Measurements from ENCODE around the gene KYNU.
"Not testable (repeated sequence)": the region's sequence is repeated elsewhere in the genome, so short reads cannot be mapped to it uniquely, and the experiment has no call there.

The KYNU gene

DNA sequence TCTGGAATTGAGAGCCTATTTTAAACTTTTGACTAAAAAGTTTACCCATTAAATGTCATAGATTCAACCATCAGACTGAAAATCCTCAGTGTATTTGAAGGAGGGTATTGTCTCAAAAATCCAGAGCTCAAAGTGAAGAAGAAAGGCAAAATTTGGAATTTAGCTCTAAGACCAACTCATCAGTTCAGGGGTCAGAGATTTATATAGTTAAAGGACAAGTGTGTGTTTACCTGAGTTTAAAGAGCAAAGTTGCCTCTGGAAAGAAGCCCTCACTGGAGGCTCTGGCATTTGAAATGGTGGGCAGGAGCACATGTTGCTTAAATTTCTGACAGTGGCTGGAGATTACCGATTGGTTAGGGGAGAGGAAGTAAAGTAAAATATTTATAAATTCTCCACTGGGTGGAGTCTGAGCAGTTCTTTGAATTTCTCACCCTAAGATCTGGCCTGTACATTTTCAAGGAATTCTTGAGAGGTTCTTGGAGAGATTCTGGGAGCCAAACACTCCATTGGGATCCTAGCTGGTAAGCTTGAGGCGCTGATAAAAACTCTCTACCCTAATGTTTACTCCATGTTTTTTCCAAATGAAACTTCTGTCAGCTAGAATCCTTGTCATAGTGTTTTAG is at the start of gene KYNU:
KYNU (plus strand) TSS at position 449 of the 623 bp plus-strand sequence. CDS start 7,704 bp downstream, outside the sequence.
- DNase-seq: no peak

DNA sequence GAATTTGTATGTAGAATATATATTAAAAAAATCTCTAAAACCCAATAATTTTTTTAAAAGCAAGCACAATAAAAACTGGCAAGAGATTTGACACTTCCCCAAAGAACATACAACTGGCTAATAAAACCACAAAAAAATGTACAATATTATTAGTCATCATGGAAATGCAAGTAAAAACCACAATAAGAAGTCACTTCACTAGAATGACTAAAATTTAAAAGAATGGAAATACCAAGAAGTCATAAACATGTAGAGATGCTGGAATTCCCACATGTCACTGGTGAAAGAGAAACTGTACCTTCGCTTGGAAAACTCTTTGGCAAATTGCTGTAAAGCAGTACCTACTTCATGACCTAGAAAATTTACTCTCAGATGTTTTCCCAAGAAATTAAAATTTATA is 43.4 kb upstream of the KYNU start:
- DNase-seq: no peak

DNA sequence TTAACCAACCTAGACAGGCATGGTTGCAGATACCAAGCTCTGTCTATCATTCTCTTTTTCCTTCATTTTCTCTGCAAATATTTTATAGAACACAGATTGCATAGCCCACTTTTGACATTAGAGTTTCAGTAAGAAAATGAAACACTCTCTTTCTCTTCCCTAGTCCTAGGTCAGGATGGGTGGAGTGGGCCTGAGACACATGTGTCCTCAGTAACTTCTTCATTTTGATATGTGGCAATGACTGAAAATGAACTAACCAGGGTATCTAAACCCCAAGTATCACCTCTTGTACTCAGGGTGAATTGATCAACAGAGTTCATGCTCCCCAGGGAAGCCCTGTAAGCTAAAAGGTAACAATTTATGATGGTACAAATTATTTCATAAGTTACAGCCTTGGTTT is 37.0 kb upstream of the KYNU start:
- no peak for DNase-seq

- DNase-seq: no peak
These were observed 35.7 kb upstream of the KYNU start for GRCh38 chr2:142841788-142842187.

- no peak for DNase-seq
These were observed 35.1 kb upstream of the KYNU start for GRCh38 chr2:142842369-142842768.

- no peak for DNase-seq
These were observed 33.7 kb upstream of the KYNU start for GRCh38 chr2:142843731-142844130.

GRCh38 chr2:142848023-142848606 is 29.3 kb upstream of the KYNU start:
- DNase-seq: no peak

DNA sequence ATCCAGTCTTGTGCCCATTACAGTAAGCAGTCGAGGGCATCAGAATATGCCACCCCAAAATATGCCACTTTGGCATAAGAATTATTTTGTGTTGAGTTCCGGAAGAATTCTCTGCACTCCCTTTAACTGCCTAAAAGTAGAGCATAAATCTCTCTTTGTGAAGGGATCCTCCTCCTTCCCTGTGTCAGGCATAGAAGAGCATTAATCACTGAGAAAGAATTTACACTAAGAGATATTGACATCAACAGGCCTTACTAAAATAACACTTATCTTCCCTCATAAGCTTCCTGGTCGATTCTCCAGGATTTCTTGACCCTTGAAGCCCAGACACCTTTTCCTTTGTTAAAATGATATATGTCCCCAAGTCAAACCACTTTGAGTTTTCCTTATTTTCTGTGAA is 27.6 kb upstream of the KYNU start:
- DNase-seq: no peak

DNA sequence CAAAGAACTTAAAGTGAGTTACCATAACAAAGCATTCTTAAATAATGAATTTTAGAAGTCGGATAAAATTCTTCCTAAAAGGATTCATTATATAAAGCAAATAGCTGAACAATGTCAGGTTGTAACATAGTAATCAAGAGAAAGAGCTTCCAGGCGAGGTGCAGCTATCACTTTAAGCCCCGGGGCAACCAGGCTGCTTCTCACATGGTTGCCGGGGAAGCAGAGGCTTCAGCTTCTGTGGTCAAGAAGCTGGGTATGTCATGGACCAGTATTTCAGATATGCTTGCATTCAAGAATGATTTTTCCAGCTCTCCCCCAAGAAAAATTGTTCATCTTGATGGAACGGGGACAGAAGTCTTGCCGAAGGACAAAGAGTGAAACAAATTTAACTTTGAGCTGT is 23.6 kb upstream of the KYNU start:
- DNase-seq: no peak

DNA sequence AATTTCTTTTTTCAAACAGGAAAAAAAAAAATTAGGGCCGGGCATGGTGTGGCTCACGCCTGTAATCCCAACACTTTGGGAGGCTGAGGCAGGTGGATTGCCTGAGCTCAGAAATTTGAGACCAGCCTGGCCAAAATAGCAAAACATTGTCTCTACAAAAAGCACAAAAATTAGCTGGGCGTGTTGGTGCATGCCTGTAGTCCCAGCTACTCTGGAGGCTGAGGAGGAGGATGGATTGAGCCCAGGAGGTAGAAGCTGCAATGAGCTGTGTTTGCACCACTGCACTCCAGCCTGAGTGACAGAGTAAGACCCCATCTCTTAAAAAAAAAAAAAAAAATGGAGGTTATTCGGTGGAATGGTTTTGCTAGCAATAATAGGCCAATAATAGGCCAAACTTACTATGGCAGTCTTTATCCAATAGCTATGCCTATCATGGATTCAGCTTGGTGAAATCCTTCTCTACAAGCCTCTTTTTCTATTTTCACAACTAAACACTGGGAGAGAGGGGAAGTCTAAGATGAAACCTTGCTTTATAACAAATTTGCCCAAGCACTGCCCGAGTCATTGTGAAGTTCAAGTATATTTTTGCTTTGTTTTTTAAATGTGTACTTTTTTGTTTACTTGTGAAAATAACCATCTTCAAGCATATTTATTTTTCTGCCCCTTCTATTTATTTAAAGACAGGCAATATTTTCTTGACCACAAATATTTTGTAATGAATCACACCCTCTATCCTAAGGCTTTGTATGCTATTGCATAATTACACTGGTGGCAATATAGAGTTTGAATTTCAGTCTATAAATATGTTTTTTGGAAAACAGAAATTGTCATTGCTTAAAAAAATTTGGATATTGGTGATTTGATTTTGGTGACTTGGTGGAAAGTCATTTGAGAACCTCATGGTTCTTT is 20.0 kb upstream of the KYNU start:
- DNase-seq: no peak

DNA sequence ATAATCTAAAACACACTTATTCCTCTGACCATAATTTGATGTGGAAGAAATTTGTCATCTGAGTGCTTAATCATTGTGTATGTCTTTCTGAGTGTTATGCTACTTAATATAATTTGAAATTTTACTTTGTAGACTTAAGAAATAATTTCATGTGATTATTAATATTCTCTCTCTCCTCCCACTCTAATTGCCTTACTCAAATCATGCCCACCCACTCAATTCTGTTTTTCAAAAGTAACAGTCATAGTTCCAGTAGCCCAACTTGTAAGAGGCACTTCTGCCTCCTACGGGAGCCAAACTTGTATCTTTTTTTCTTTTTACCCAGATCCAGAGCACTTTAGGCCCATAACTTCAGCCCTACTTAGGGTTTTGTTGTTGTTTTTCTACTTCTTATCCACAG is 18.5 kb upstream of the KYNU start:
- DNase-seq: no peak

DNA sequence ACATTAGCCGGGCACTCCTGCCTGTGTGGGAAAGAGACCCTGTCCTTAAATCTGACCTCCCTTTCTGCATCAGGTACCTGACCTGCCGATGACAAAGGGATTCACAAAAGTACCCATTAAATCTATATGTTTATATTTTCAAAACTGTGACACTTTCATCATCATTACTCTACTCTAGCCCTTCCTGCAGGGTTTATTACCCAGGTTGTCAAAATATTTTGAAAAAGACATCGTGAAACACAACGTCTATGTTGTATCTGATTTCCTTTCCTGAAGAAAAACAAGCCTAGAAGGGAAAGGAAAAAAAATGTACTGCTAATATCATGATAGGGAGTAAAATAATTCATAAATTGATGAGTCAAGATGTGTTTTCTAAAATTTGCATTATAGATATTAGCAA is 15.2 kb upstream of the KYNU start:
- DNase-seq: no peak

DNA sequence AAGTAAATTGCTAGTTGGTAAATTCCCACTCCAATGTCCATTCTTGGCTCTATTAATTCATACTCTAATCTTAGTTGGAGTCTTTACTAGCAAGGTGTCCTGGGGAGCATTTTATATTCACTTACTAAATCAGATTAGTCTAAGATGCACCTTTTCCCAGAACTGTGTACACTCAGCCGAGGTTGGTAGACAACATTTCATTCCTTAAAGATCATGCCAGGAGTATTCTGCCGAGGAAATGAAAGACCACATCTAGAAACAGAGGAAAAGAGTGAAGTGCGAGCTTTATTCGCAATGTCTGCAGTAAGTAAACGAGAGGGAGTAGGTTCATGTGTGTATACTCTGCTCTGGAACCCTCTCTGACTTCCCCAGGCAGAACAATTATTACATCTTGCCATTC is 14.6 kb upstream of the KYNU start:
- DNase-seq: no peak

GRCh38 chr2:142863485-142863961 is 13.9 kb upstream of the KYNU start:
- no peak for DNase-seq

GRCh38 chr2:142864605-142865004 is 12.9 kb upstream of the KYNU start:
- not testable (repeated sequence) for DNase-seq

- no peak for DNase-seq
These were observed 11.5 kb upstream of the KYNU start for GRCh38 chr2:142865924-142866323.

GRCh38 chr2:142866426-142866825 is 11.0 kb upstream of the KYNU start:
- DNase-seq: no peak

- DNase-seq: no peak
These were observed 10.3 kb upstream of the KYNU start for GRCh38 chr2:142867136-142867535.

DNA sequence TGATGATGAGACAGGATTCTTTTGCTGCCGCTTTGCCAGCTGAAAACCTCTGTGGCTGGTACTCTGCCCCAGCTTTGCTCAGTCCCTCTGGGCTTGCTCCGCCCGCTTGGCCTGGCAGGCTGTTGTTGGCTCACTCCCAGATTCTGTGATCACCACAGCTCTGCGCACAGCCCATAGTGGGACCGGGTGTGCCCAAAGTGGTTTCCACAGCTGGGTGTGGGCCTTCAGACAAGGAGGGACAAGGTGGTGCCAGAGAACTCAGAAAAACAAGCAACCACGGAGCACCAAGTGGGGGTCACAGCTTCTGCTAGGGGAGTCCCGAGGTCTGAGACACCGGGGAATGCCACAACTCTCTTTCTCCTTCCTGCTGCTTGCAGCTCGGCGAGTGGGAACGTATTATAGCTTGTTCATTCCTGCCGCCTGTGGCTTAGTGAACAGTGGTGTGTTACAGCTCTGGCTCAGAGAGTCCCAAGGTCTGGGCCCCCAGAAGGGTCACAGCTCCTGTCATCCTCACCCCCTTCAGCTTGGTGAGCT is 9.2 kb upstream of the KYNU start:
- peak; percentile 74 for DNase-seq

DNA sequence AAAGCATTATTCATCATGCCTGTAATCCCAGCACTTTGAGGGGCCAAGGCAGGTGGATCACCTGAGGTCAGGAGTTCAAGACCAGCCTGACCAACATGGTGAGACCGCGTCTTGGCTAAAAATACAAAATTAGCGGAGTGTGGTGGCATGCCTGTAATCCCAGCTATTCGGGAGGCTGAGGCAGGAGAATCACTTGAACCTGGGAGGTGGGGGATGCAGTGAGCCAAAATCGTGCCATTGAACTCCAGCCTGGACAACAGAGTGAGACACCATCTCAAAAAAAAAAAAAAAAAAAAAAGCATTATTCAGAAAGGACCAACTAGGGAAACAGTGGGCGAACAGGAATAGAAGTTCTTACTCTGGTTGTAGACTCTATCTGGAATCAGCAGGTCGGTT is 8.4 kb upstream of the KYNU start:
- not testable (repeated sequence) for DNase-seq

GRCh38 chr2:142869461-142870106 is 7.9 kb upstream of the KYNU start:
- no peak for DNase-seq

GRCh38 chr2:142870526-142870925 is 6.9 kb upstream of the KYNU start:
- no peak for DNase-seq

DNA sequence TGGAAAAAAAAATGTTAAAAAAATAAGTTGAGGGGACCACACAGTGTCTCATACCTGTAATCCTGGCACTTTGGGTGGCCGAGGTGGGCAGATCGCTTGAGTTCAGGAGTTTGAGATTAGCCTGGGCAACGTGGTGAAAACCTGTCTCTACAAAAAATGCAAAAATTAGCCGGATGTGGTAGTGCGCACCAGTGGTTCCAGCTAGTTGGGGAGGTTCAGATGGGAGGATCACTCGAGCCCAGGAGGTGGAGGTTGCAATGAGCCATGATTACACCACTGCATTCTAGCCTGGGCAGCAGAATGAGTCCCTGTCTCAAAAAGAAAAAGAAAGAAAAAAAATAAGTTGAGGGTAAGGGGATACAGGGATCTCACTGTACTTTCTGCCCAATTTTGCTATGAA is 6.1 kb upstream of the KYNU start:
- no peak for DNase-seq
